Mesenteric fat pad (tissue), 1 donor: ENCODE results near the gene ZSWIM7. TPM values are rescaled to one million over a fixed set of nuclear protein-coding genes. Genes with fewer than 3 reads are reported as not detected.
"Not testable (repeated sequence)": the region's sequence is repeated elsewhere in the genome, so short reads cannot be mapped to it uniquely, and the experiment has no call there.

Experiments used
- DNase-seq: peaks from one replicate; pipeline ENCODE4 v3.0.0-alpha.2; 2020; ENCODE audit warnings: low spot score
- total RNA-seq: library from RNA; stranded (reverse); fragmentation: NEBNext Ultra II Directional; extraction: Animal tissue kit (Norgen Biotek cat#: 25700); gene quantifications from one replicate; pipeline ENCODE4 v1.2.1, GENCODE V29; 2021
- donor health status: DM: yes; HTN: yes; CAD: no.

The ZSWIM7 gene
- total RNA-seq, 1 donor from 2014 or later, result 34.0 TPM

- DNase-seq, result no peak
Measured at GRCh38 chr17:15958484-15958854, 41.0 kb downstream of the ZSWIM7 start.

GRCh38 chr17:15957608-15958307, 41.7 kb downstream of the ZSWIM7 start:
- no peak for DNase-seq

- DNase-seq, result no peak
Measured at GRCh38 chr17:15957206-15957605, 42.3 kb downstream of the ZSWIM7 start.

- DNase-seq, result no peak
Measured at GRCh38 chr17:15955793-15956541, 43.5 kb downstream of the ZSWIM7 start.

- peak; percentile 8 for DNase-seq
Measured at GRCh38 chr17:15954222-15954621, 45.3 kb downstream of the ZSWIM7 start.

- DNase-seq, result no peak
Measured at GRCh38 chr17:15952916-15953790, 46.4 kb downstream of the ZSWIM7 start.

GRCh38 chr17:15952048-15952532, 47.4 kb downstream of the ZSWIM7 start:
- DNase-seq, result no peak

GRCh38 chr17:15951368-15952047, 48.0 kb downstream of the ZSWIM7 start:
- DNase-seq, result no peak

- no peak for DNase-seq
Measured at GRCh38 chr17:15947976-15948752, 51.3 kb downstream of the ZSWIM7 start.

GRCh38 chr17:15947271-15947670, 52.2 kb downstream of the ZSWIM7 start:
- DNase-seq, result no peak

GRCh38 chr17:15946611-15947120, 52.8 kb downstream of the ZSWIM7 start:
- DNase-seq, result no peak

GRCh38 chr17:15945527-15946191, 53.8 kb downstream of the ZSWIM7 start:
- no peak for DNase-seq

GRCh38 chr17:15944759-15945526, 54.6 kb downstream of the ZSWIM7 start, which contains the start of gene ADORA2B:
Gene ADORA2B, plus strand, starts transcription at chr17:15945130. Its CDS starts 119 bp downstream, at chr17:15945249.
- no peak for DNase-seq

- DNase-seq, result no peak
Measured at GRCh38 chr17:15943971-15944758, 55.3 kb downstream of the ZSWIM7 start.

GRCh38 chr17:15942207-15942833, 57.2 kb downstream of the ZSWIM7 start:
- no peak for DNase-seq

- DNase-seq, result no peak
Measured at GRCh38 chr17:15941781-15942180, 57.7 kb downstream of the ZSWIM7 start.

GRCh38 chr17:15936481-15936880, 63.0 kb downstream of the ZSWIM7 start:
- not testable (repeated sequence) for DNase-seq
